K562 (cell line): ENCODE results near the gene TMEM135.

ENCODE experiments used
- CGGBP1 ChIP-seq: fragments of 250-450 bp; sonication (Bioruptor Pico); IDR thresholded peaks from 2 replicates; pipeline ENCODE4 v1.9.0; 2021; ENCODE audit warnings: mild to moderate bottlenecking
- CHD2 ChIP-seq: IDR thresholded peaks from 2 replicates; pipeline ENCODE4 v1.6.1; 2011; ENCODE audit warnings: low read depth, low read length
- CTCF ChIP-seq, 3 experiments: IDR thresholded peaks in 2 of 3; conservative IDR thresholded peaks in 1 of 3; 2 replicates each; pipeline ENCODE4 v1.5.1; 2011 to 2012; ENCODE audit warnings: low read length in 3 of 3, mild to moderate bottlenecking in 3 of 3, control low read depth in 2 of 3, improper control_type of control experiment in 1 of 3, inconsistent platforms in 1 of 3, low read depth in 1 of 3, mixed read lengths in 1 of 3, moderate library complexity in 1 of 3; ENCODE audit not compliant: insufficient read depth in 2 of 3
- FOSL1 ChIP-seq: fragments of 200-800 bp; sonication (Bioruptor generic); conservative IDR thresholded peaks from 2 replicates; pipeline ENCODE4 v1.6.1; 2016; ENCODE audit warnings: missing genetic modification characterization, missing compliant biosample characterization
- FOXA1 ChIP-seq: fragments of 450-650 bp; IDR thresholded peaks from 2 replicates; pipeline ENCODE4 v1.6.1; 2016; ENCODE audit warnings: mild to moderate bottlenecking, borderline replicate concordance
- KDM2B ChIP-seq: fragments of 250-450 bp; sonication (Bioruptor Pico); IDR thresholded peaks from 2 replicates; pipeline ENCODE4 v1.8.0; 2021; ENCODE audit warnings: mild to moderate bottlenecking, moderate library complexity
- MAZ ChIP-seq, 2 experiments: fragments of 450-650 bp in 1 of 2; sonication (generic) in 1 of 2; formaldehyde crosslinking; IDR thresholded peaks in 1 of 2; conservative IDR thresholded peaks in 1 of 2; 2 replicates each; pipeline versions ENCODE4 v1.4.0 to v1.5.0; 2020; ENCODE audit warnings: mild to moderate bottlenecking in 1 of 2, missing genetic modification reagents in 1 of 2
- PTBP1 ChIP-seq: fragments of 200-400 bp; formaldehyde crosslinking; IDR thresholded peaks from 2 replicates; pipeline ENCODE4 v1.6.1; 2017; ENCODE audit warnings: low read depth, low read length
- ZFX ChIP-seq: sonication (generic); formaldehyde crosslinking; IDR thresholded peaks from 2 replicates; pipeline ENCODE4 v1.8.0; 2022; ENCODE audit warnings: mild to moderate bottlenecking, missing genetic modification reagents, moderate library complexity
- ZNF146 ChIP-seq: IDR thresholded peaks from one replicate; pipeline ENCODE4 v1.6.1; 2018; ENCODE audit warnings: missing compliant biosample characterization; ENCODE audit not compliant: unreplicated experiment
- TF ChIP-seq, protein P1 (sequence below): fragments of 250-450 bp; sonication (Bioruptor Pico); IDR thresholded peaks from 2 replicates; pipeline ENCODE4 v1.5.0; 2021

GRCh38 chr11:87020764-87021365 lies 16.9 kb upstream of the TMEM135 start:
- no peak for TF ChIP-seq ZFX (CRISPR knock-in tag)
- no peak for TF ChIP-seq CGGBP1
- no peak for TF ChIP-seq CTCF (IDR thresholded peaks at IDR 0.05 in 2 of 3, conservative IDR thresholded peaks at IDR 0.05 in 1 of 3; ENCODE audit: insufficient read depth in 2 of 3, low read depth in 1 of 3, low read length in 3 of 3)
- TF ChIP-seq FOSL1 = no peak
- TF ChIP-seq MAZ (CRISPR knock-in tag; conservative IDR thresholded peaks at IDR 0.05 in 1 of 2, IDR thresholded peaks at IDR 0.05 in 1 of 2) = no peak
- no peak for TF ChIP-seq FOXA1
- no peak for TF ChIP-seq PTBP1
- no peak for TF ChIP-seq CHD2
- TF ChIP-seq ZNF146 (CRISPR knock-in tag) = no peak
- TF ChIP-seq, protein P1, sequence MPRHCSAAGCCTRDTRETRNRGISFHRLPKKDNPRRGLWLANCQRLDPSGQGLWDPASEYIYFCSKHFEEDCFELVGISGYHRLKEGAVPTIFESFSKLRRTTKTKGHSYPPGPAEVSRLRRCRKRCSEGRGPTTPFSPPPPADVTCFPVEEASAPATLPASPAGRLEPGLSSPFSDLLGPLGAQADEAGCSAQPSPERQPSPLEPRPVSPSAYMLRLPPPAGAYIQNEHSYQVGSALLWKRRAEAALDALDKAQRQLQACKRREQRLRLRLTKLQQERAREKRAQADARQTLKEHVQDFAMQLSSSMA (CRISPR knock-in tag) = no peak
- TF ChIP-seq KDM2B (CRISPR knock-in tag) = no peak
